Ovary (tissue), 9 donors: ENCODE data around the gene NOL6. TPM values are rescaled to one million over a fixed set of nuclear protein-coding genes. Genes with fewer than 3 reads are reported as not detected.
"Not testable (repeated sequence)": the region's sequence is repeated elsewhere in the genome, so short reads cannot be mapped to it uniquely, and the experiment has no call there.

Experiments used
- DNase-seq, 5 donors: peaks; one replicate each; pipeline ENCODE4 v3.0.0-alpha.2; 2019 to 2020
- H3K27ac ChIP-seq, 2 donors: fragments of 200-600 bp; one replicate each; pipeline versions ENCODE4 v1.5.1 to v1.8.0; 2019 to 2022
- H3K27me3 ChIP-seq: fragments of 200-600 bp; one replicate; pipeline ENCODE4 v1.8.0; 2022
- H3K36me3 ChIP-seq: fragments of 200-600 bp; sonication (generic); one replicate; pipeline ENCODE4 v1.5.1; 2019
- H3K4me1 ChIP-seq: one replicate; pipeline ENCODE4 v1.8.1; 2013; ENCODE audit warnings: mild to moderate bottlenecking, moderate library complexity; ENCODE audit not compliant: insufficient read depth
- H3K4me3 ChIP-seq: fragments of 200-600 bp; sonication (generic); one replicate; pipeline ENCODE4 v1.5.1; 2017
- H3K9me3 ChIP-seq, 2 donors: fragments of 200-600 bp in 1 of 2; sonication (generic) in 1 of 2; one replicate each; pipeline versions ENCODE4 v1.5.1 to v1.8.1; 2013 to 2019; ENCODE audit warnings: mild to moderate bottlenecking in 1 of 2, moderate library complexity in 1 of 2
- EP300 ChIP-seq: sonication (generic); formaldehyde crosslinking; IDR thresholded peaks from one replicate; pipeline ENCODE4 v1.6.1; 2017; ENCODE audit warnings: antibody characterized with exemption
- POLR2A ChIP-seq: fragments of 450-650 bp; IDR thresholded peaks from one replicate; pipeline ENCODE4 v1.6.1; 2017; ENCODE audit warnings: antibody characterized with exemption, mild to moderate bottlenecking, moderate library complexity
- WGBS, 3 donors: extraction: QIAGEN DNeasy Blood & Tissue Kit in 1 of 3; methylation state at CpG; one replicate each; pipeline versions ENCODE4 v1.1.5 to v1.1.7; 2013 to 2017; 5-methylcytosine and 5-hydroxymethylcytosine counted together
- intact Hi-C, 4 donors: fragments of 100-400 bp; cut with DNase I; formaldehyde crosslinking; loops; one replicate each; pipeline versions ENCODE4 v1.11.0 to v1.15.1; 2022 to 2023
- polyA plus RNA-seq, 2 donors: library from polyadenylated mRNA; stranded (reverse); fragments of 200-250 nt in 1 of 2; fragments of 350-450 nt in 1 of 2; fragmentation: Illumina TruSeq in 1 of 2; extraction: RNeasy Lipid Tissue Mini Kit (QIAGEN cat#74804) in 1 of 2; gene quantifications; one replicate each; pipeline ENCODE4 v1.2.3, GENCODE V29; 2013 to 2014
- total RNA-seq, 7 donors: library from RNA; depleted of rRNA in 2 of 7; stranded (reverse); fragments of >200 nt in 2 of 7; fragmentation: NEBNext Ultra II Directional in 3 of 7; extraction: Animal tissue kit (Norgen Biotek cat#: 25700) in 3 of 7; gene quantifications; one replicate each; pipeline versions ENCODE4 v1.1.0 to v1.2.4, GENCODE V29; 2016 to 2023
- TF ChIP-seq, protein P1 (sequence below), 3 donors: fragments of 450-650 bp in 2 of 3; fragments of 200-600 bp in 1 of 3; IDR thresholded peaks; one replicate each; pipeline versions ENCODE4 v1.5.1 to v1.8.0; 2016 to 2022; ENCODE audit warnings: antibody characterized with exemption in 3 of 3, mild to moderate bottlenecking in 1 of 3
- donor health status: DM: no; HTN: no; CAD: no; lungs with moderate emphysema.
- donor health status: DM: no; HTN: no; CAD: no.
- donor health status: Bipolar disorder and iron deficiency.
- donor health status: DM: yes; HTN: yes; CAD: no.
- donor health status: DM: no; HTN: no; CAD: no.
- donor health status: DM: yes; HTN: yes; CAD: no.

Gene NOL6
- total and polyA plus RNA-seq, 9 donors: 11.7 to 50.5 (median 25.0) TPM

DNA sequence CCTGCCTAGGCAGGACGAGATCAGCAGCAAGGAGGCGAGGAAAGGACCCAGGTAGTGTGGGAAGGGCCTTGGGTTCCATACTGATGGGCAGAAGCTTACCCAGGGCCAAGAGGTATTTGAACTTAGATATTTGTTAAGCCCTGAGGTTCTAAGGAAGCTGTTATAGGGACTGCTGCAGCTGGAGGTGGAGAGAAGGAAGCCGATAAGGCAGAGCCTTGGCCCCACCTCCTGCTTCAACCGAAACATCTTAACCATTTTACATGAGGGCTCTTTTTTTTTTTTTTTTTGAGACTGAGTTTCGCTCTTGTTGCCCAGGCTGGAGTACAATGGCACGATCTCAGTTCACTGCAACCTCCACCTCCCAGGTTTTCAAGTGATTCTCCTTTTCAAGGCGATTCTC lies 17.8 kb downstream of the NOL6 start:
- no peaks in the 10 kb centered on the region for H3K27me3 ChIP-seq
- no peak for DNase-seq
- no peak overlapping the region for H3K4me3 ChIP-seq
- H3K27ac ChIP-seq: no peak overlapping the region
- WGBS, 3 donors: 64 to 70% (median 68%) methylated on average over 7 of the region's 7 CpGs
- intact Hi-C loops: no loop called here
- no peaks in the 10 kb centered on the region for H3K9me3 ChIP-seq
- no peaks in the 10 kb centered on the region for H3K4me1 ChIP-seq
- TF ChIP-seq POLR2A (no peak), EP300 (no peak)
- TF ChIP-seq, protein P1, sequence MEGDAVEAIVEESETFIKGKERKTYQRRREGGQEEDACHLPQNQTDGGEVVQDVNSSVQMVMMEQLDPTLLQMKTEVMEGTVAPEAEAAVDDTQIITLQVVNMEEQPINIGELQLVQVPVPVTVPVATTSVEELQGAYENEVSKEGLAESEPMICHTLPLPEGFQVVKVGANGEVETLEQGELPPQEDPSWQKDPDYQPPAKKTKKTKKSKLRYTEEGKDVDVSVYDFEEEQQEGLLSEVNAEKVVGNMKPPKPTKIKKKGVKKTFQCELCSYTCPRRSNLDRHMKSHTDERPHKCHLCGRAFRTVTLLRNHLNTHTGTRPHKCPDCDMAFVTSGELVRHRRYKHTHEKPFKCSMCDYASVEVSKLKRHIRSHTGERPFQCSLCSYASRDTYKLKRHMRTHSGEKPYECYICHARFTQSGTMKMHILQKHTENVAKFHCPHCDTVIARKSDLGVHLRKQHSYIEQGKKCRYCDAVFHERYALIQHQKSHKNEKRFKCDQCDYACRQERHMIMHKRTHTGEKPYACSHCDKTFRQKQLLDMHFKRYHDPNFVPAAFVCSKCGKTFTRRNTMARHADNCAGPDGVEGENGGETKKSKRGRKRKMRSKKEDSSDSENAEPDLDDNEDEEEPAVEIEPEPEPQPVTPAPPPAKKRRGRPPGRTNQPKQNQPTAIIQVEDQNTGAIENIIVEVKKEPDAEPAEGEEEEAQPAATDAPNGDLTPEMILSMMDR (IDR thresholded peaks at IDR 0.05): no peak
- H3K36me3 ChIP-seq: no peaks in the 10 kb centered on the region

DNA sequence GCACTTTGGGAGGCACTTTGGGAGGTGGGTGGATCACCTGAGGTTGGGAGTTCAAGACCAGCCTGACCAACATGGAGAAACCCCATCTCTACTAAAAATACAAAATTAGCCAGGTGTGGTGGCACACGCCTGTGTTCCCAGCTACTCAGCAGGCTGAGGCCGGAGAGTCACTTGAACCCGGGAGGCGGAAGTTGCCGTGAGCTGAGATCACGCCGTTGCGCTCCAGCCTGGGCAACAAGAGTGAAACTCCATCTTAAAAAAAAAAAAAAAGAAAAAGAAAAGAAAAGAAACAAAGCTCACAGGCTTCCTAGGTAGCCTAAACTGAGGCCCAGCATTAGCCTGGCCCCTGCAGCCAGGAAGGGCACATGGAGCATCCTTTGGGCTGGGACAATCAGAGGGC lies 18.3 kb downstream of the NOL6 start:
- 88 to 95% (median 95%) methylated on average over 8 of the region's 8 CpGs for WGBS, 3 donors
- H3K4me3 ChIP-seq, H3K27ac ChIP-seq, DNase-seq, intact Hi-C loops, H3K27me3 ChIP-seq, H3K36me3 ChIP-seq, H3K4me1 ChIP-seq, H3K9me3 ChIP-seq: not testable (repeated sequence)

DNA sequence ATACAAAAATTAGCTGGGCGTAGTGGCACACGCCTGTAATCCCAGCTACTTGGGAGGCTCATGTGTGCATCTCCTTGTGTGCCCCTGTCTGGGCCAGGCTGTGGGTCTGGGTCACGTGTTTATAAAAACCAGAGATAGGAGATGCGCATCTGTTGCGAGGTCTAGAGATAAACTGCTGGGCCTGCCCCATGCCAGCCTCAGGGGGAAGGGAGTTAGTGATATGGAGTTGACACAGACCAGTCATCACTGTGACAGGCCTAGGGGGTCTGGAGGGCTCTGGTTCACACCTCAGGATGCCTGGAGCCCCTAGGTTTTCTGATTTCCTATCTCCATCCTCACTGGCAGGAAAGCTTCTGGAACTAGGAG lies 19.1 kb downstream of the NOL6 start:
- 89 to 95% (median 94%) methylated on average over 5 of the region's 5 CpGs for WGBS, 3 donors
- H3K4me1 ChIP-seq, H3K9me3 ChIP-seq, DNase-seq, H3K36me3 ChIP-seq, H3K27me3 ChIP-seq, intact Hi-C loops, H3K4me3 ChIP-seq, H3K27ac ChIP-seq: not testable (repeated sequence)

DNA sequence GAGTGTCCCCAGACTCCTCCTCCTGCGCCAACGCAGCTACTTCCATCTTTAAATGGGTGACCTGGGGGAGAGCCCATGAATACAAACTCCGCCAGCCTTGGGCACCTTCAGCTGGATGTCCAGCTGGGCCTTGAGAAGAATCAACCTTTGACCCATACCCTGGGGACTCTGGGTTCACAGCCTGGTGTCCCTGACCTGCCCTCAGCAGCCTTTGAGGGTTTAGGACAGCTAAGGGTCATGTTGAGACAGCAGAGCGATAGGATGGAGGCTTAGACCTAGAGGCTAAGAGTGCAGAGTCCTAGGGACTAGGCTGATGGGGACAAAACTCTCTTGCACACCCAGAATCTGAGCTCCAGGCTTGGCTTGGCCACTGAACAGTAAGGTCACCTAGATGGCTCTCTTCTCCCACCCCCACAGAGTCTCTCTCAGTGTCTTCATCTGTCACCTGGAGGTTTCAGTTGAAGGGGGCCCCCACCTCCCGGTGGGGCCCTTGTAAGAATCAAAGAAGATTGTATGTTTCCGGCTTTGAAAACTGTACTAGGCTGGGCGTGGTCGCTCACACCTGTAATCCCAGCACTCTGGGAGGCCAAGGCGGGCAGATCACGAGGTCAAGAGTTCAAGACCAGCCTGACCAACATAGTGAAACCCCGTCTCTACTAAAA lies 19.6 kb downstream of the NOL6 start:
- WGBS, 3 donors: 87 to 94% (median 90%) methylated on average over 11 of the region's 11 CpGs
- Histone ChIP-seq H3K4me3 (no peak overlapping the region), H3K27me3 (no peaks in the 10 kb centered on the region), H3K4me1 (no peaks in the 10 kb centered on the region), H3K36me3 (no peaks in the 10 kb centered on the region), H3K27ac (no peak overlapping the region), H3K9me3 (no peaks in the 10 kb centered on the region)
- intact Hi-C loops: no loop called here
- TF ChIP-seq, protein P1 (IDR thresholded peaks at IDR 0.05): no peak
- TF ChIP-seq EP300 (no peak), POLR2A (no peak)
- DNase-seq: no peak

DNA sequence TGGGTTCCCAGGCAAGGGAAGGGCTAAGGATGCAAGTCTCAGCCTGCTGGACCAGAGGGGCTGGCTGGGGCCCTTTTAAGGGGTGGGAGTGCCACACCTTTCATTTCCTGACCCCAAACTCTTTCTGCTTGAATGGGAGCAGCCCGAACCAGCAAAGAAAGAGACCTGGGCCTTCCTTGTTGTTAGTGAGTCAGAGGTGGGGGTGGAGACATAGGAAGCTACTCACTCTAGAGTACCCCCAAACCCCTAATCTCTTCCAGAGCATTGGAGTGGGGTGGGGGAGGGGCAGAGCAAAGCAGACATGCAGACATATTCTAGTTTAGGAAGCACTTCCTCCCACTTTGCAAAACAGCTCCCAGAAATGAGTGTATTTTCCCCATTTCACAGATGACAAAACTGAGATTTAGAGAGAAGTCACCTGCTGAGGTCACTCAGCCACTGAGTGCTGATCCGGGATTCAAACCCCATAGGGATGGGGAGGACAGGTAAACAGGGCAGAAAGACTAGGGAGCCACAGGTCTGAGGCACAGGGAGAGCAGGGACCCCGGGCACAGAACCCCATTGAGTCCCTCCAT lies 20.4 kb downstream of the NOL6 start:
- no peak overlapping the region for H3K4me3 ChIP-seq
- intact Hi-C loops: no loop called here
- no peak for DNase-seq
- H3K27me3 ChIP-seq: no peaks in the 10 kb centered on the region
- H3K4me1 ChIP-seq: no peaks in the 10 kb centered on the region
- H3K9me3 ChIP-seq: no peaks in the 10 kb centered on the region
- WGBS, 3 donors: 77 to 89% (median 77%) methylated on average over 3 of the region's 3 CpGs
- H3K27ac ChIP-seq: no peak overlapping the region
- no peaks in the 10 kb centered on the region for H3K36me3 ChIP-seq
- TF ChIP-seq EP300: no peak
- no peak for TF ChIP-seq POLR2A
- TF ChIP-seq, protein P1 (IDR thresholded peaks at IDR 0.05): no peak
